SK-N-SH (cell line): ENCODE data around the gene JAKMIP1.

Source experiments
- CTCF ChIP-seq: fragments of 200-600 bp; sonication (generic); IDR thresholded peaks from 2 replicates; pipeline ENCODE4 v1.6.1; 2017; ENCODE audit warnings: antibody characterized with exemption, mild to moderate bottlenecking, moderate library complexity
- EP300 ChIP-seq, 2 experiments: IDR thresholded peaks; 2 replicates each; pipeline versions ENCODE4 v1.4.0 to v1.6.1; 2012; ENCODE audit warnings: borderline replicate concordance in 1 of 2, low read depth in 1 of 2, low read length in 1 of 2
- FOXJ3 ChIP-seq: sonication (generic); formaldehyde crosslinking; IDR thresholded peaks from 2 replicates; pipeline ENCODE4 v1.5.1; 2020; ENCODE audit warnings: mild to moderate bottlenecking, missing genetic modification reagents
- MXI1 ChIP-seq: IDR thresholded peaks from 2 replicates; pipeline ENCODE4 v1.6.1; 2012; ENCODE audit warnings: mild to moderate bottlenecking, low read depth, low read length, improper control_type of control experiment
- RAD21 ChIP-seq: IDR thresholded peaks from 2 replicates; pipeline ENCODE4 v1.6.1; 2012; ENCODE audit warnings: mild to moderate bottlenecking, low read length
- TF ChIP-seq, protein P1 (sequence below): IDR thresholded peaks from 2 replicates; pipeline ENCODE4 v1.4.0; 2012; ENCODE audit warnings: low read depth, borderline replicate concordance

DNA sequence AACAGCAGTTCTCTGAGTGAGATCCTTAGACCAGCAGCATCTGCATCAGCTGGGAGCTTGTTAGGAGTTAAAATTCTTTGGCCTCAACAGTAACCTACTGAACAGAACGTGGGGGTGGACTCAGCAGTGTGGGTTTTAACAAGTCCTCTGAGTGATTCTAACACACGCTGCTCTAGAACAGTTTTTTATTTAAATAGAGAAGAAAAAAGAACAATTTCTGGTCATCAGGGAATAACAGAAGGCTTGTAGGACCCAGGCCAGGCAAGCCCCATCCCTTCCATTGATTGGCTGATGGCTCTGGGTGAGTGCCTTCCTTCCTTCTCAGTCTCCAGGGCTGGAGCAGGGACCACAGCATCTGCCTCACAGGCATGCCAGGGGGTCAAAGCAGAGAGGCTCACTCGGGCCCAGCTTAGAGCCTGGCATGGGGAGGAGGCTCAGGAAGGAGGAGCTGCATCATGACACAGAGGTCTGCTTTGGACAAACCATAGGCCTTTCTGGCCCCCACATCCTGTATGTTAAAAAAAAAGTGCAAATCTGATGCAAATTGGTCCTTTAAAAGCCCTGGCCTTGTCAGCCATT is 56.7 kb downstream of the JAKMIP1 start:
- TF ChIP-seq CTCF (no peak), MXI1 (no peak), EP300 (IDR thresholded peaks at IDR 0.05; ENCODE audit: borderline replicate concordance in 1 of 2, low read depth in 1 of 2, low read length in 1 of 2) (no peak), FOXJ3 (CRISPR knock-in tag) (no peak), RAD21 (no peak)
- TF ChIP-seq, protein P1, sequence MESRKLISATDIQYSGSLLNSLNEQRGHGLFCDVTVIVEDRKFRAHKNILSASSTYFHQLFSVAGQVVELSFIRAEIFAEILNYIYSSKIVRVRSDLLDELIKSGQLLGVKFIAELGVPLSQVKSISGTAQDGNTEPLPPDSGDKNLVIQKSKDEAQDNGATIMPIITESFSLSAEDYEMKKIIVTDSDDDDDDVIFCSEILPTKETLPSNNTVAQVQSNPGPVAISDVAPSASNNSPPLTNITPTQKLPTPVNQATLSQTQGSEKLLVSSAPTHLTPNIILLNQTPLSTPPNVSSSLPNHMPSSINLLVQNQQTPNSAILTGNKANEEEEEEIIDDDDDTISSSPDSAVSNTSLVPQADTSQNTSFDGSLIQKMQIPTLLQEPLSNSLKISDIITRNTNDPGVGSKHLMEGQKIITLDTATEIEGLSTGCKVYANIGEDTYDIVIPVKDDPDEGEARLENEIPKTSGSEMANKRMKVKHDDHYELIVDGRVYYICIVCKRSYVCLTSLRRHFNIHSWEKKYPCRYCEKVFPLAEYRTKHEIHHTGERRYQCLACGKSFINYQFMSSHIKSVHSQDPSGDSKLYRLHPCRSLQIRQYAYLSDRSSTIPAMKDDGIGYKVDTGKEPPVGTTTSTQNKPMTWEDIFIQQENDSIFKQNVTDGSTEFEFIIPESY = no peak
